ENCODE results near the gene TIPRL.
"Not testable (repeated sequence)": the region's sequence is repeated elsewhere in the genome, so short reads cannot be mapped to it uniquely, and the experiment has no call there.

- not testable (repeated sequence) for TF ChIP-seq FOXA1 (IDR thresholded peaks at IDR 0.05); L3MBTL2 (conservative IDR thresholded peaks at IDR 0.05); SUZ12 (IDR thresholded peaks at IDR 0.05); FOXM1 (IDR thresholded peaks at IDR 0.05; ENCODE audit: borderline replicate concordance); BHLHE40 (IDR thresholded peaks at IDR 0.05; ENCODE audit: borderline replicate concordance); ARNT (IDR thresholded peaks at IDR 0.05); TARDBP (IDR thresholded peaks at IDR 0.05); ZNF384 (IDR thresholded peaks at IDR 0.05)
Observed at GRCh38 chr1:168181063-168181720, 2.4 kb downstream of the TIPRL start.

Data from HEK293T (cell line).